T47D (cell line): ENCODE measurements around the gene THSD7B.
"Not testable (repeated sequence)": the region's sequence is repeated elsewhere in the genome, so short reads cannot be mapped to it uniquely, and the experiment has no call there.

Source experiments
- DNase-seq, 2 experiments: peaks; one replicate each; pipeline versions ENCODE4 v3.0.0 to v3.0.0-alpha.2; 2011 to 2012; ENCODE audit warnings: low read depth in 1 of 2, low spot score in 1 of 2
- JUND ChIP-seq: IDR thresholded peaks from 2 replicates; pipeline ENCODE4 v1.6.1; 2012; ENCODE audit warnings: low read depth
- in situ Hi-C: cut with HindIII; loops from 2 replicates; pipeline ENCODE4 v1.10.0; 2016; ENCODE audit warnings: low sequenced_read_pairs, low pct_unique_long_range_greater_than_20kb

Gene THSD7B

GRCh38 chr2:137321566-137321965 is 556.2 kb downstream of the THSD7B start:
- in situ Hi-C loops = no loop called here
- TF ChIP-seq JUND = no peak
- no peak for DNase-seq

GRCh38 chr2:137331562-137331961 is 566.2 kb downstream of the THSD7B start:
- in situ Hi-C loops, DNase-seq: not testable (repeated sequence)

- in situ Hi-C loops = no loop called here
- no peak for TF ChIP-seq JUND
- DNase-seq = no peak
These were observed 568.2 kb downstream of the THSD7B start for GRCh38 chr2:137333386-137334165.

GRCh38 chr2:137336067-137336466 is 570.7 kb downstream of the THSD7B start:
- in situ Hi-C loops = no loop called here
- no peak for TF ChIP-seq JUND
- DNase-seq = no peak

GRCh38 chr2:137339051-137339450 is 573.7 kb downstream of the THSD7B start:
- in situ Hi-C loops = no loop called here
- no peak for TF ChIP-seq JUND
- no peak for DNase-seq

- TF ChIP-seq JUND = no peak
- in situ Hi-C loops = no loop called here
- DNase-seq = no peak
These were observed 580.6 kb downstream of the THSD7B start for GRCh38 chr2:137345994-137346393.

GRCh38 chr2:137348301-137348700 is 583.0 kb downstream of the THSD7B start:
- in situ Hi-C loops = no loop called here
- no peak for DNase-seq
- TF ChIP-seq JUND = no peak

GRCh38 chr2:137357634-137358033 is 592.3 kb downstream of the THSD7B start:
- TF ChIP-seq JUND = no peak
- in situ Hi-C loops = no loop called here
- DNase-seq = no peak

GRCh38 chr2:137367361-137367760 is 602.0 kb downstream of the THSD7B start:
- no peak for TF ChIP-seq JUND
- no peak for DNase-seq
- in situ Hi-C loops = no loop called here

- TF ChIP-seq JUND = no peak
- in situ Hi-C loops = no loop called here
- DNase-seq = no peak
These were observed 603.8 kb downstream of the THSD7B start for GRCh38 chr2:137369106-137369505.

GRCh38 chr2:137379186-137379585 is 613.8 kb downstream of the THSD7B start:
- DNase-seq = no peak
- in situ Hi-C loops = no loop called here
- TF ChIP-seq JUND = no peak

GRCh38 chr2:137380610-137381009 is 615.3 kb downstream of the THSD7B start:
- TF ChIP-seq JUND = no peak
- in situ Hi-C loops = no loop called here
- peak in 1 of 2 experiments; percentile 31 for DNase-seq

- TF ChIP-seq JUND = no peak
- no peak for DNase-seq
- in situ Hi-C loops = no loop called here
These were observed 616.4 kb downstream of the THSD7B start for GRCh38 chr2:137381731-137382130.

GRCh38 chr2:137383391-137383790 is 618.0 kb downstream of the THSD7B start:
- peak in 1 of 2 experiments; percentile 24 for DNase-seq
- no peak for TF ChIP-seq JUND
- in situ Hi-C loops = no loop called here
